Nephron (organoid): ENCODE results near the gene SDHA.

ENCODE experiments used
- H3K27ac Mint-ChIP-seq, 3 experiments: 2 replicates each; pipeline ENCODE4 v1.8.0; 2020; ENCODE audit warnings: mixed read lengths in 3 of 3, mild to moderate bottlenecking in 2 of 3, moderate library complexity in 1 of 3
- H3K27me3 Mint-ChIP-seq: 2 replicates; pipeline ENCODE4 v1.8.0; 2021; ENCODE audit warnings: low read depth, mild to moderate bottlenecking, moderate library complexity, mixed read lengths
- H3K36me3 Mint-ChIP-seq: 2 replicates; pipeline ENCODE4 v1.8.0; 2020; ENCODE audit warnings: low read depth, mixed read lengths
- H3K4me1 Mint-ChIP-seq: 2 replicates; pipeline ENCODE4 v1.8.0; 2020; ENCODE audit warnings: mixed read lengths
- H3K4me3 Mint-ChIP-seq, 3 experiments: 2 replicates each; pipeline ENCODE4 v1.8.0; 2020; ENCODE audit warnings: mild to moderate bottlenecking in 3 of 3, mixed read lengths in 3 of 3, moderate library complexity in 2 of 3
- H3K9me3 Mint-ChIP-seq: 2 replicates; pipeline ENCODE4 v1.8.0; 2020; ENCODE audit warnings: mixed read lengths
- CTCF ChIP-seq, 3 experiments: fragments of 200-600 bp; sonication (generic); IDR thresholded peaks; one replicate each; pipeline ENCODE4 v1.5.0; 2021; ENCODE audit warnings: antibody characterized with exemption in 3 of 3; ENCODE audit not compliant: unreplicated experiment in 3 of 3

The SDHA gene

GRCh38 chr5:172421-172820 lies 45.7 kb upstream of the SDHA start:
- H3K27ac Mint-ChIP-seq = no peak overlapping the region
- H3K9me3 Mint-ChIP-seq = no peaks in the 10 kb centered on the region
- H3K27me3 Mint-ChIP-seq = peaks cover 10% of the 10 kb centered on the region
- peaks cover 20% of the 10 kb centered on the region for H3K4me1 Mint-ChIP-seq
- TF ChIP-seq CTCF (IDR thresholded peaks at IDR 0.05; ENCODE audit: unreplicated experiment in 3 of 3) = no peak
- no peaks in the 10 kb centered on the region for H3K36me3 Mint-ChIP-seq
- H3K4me3 Mint-ChIP-seq = no peak overlapping the region

DNA sequence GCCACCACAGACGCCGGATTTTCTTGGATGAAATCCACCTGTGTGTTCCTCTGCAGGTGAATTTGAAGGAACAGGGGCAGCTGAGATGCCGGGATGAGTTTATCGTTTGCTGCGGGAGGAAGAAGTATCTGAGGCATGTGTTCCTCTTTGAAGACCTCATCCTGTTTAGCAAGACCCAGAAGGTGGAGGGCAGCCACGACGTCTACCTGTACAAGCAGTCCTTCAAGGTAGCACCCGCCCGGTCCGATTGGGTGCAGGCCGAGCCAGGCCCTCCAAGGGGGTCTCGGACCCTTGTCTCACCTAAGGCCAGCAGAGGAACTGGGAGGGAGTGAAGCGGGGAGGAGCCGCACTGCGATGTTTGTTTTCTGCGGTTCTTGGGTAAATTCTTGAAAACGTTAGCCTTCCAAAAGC lies 45.3 kb upstream of the SDHA start:
- H3K36me3 Mint-ChIP-seq = no peaks in the 10 kb centered on the region
- H3K9me3 Mint-ChIP-seq = no peaks in the 10 kb centered on the region
- no peak overlapping the region for H3K27ac Mint-ChIP-seq
- TF ChIP-seq CTCF (IDR thresholded peaks at IDR 0.05; ENCODE audit: unreplicated experiment in 3 of 3) = no peak
- H3K4me3 Mint-ChIP-seq = no peak overlapping the region
- peaks cover 20% of the 10 kb centered on the region for H3K4me1 Mint-ChIP-seq
- peaks cover 10% of the 10 kb centered on the region for H3K27me3 Mint-ChIP-seq

- H3K9me3 Mint-ChIP-seq = peaks cover 2% of the 10 kb centered on the region
- H3K27me3 Mint-ChIP-seq = peaks cover 10% of the 10 kb centered on the region
- no peak overlapping the region for H3K27ac Mint-ChIP-seq
- TF ChIP-seq CTCF (IDR thresholded peaks at IDR 0.05; ENCODE audit: unreplicated experiment in 3 of 3) = no peak
- no peak overlapping the region for H3K4me3 Mint-ChIP-seq
- peaks cover 21% of the 10 kb centered on the region for H3K4me1 Mint-ChIP-seq
- no peaks in the 10 kb centered on the region for H3K36me3 Mint-ChIP-seq
Observed at GRCh38 chr5:173392-174290, 44.5 kb upstream of the SDHA start.

DNA sequence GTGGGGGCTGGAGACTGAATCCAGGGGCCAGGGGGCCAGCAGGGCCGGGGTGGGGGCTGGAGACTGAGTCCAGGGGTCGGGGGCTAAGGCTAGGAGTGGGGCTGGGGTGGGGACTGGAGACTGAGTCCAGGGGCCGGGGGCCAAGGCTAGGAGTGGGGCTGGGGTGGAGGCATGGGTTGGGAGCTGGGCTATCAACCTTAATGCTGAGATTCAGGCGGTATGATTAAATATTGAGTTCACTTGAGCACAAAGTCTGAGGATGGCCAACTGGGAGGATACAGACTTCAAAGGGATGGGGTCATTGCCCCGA lies 43.9 kb upstream of the SDHA start:
- H3K4me3 Mint-ChIP-seq = no peak overlapping the region
- H3K4me1 Mint-ChIP-seq = peaks cover 25% of the 10 kb centered on the region
- no peaks in the 10 kb centered on the region for H3K36me3 Mint-ChIP-seq
- H3K9me3 Mint-ChIP-seq = peaks cover 2% of the 10 kb centered on the region
- H3K27me3 Mint-ChIP-seq = peaks cover 10% of the 10 kb centered on the region
- TF ChIP-seq CTCF (IDR thresholded peaks at IDR 0.05; ENCODE audit: unreplicated experiment in 3 of 3) = no peak
- no peak overlapping the region for H3K27ac Mint-ChIP-seq

GRCh38 chr5:174876-175465 lies 43.1 kb upstream of the SDHA start:
- Mint-ChIP-seq H3K36me3 (no peaks in the 10 kb centered on the region), H3K9me3 (peaks cover 2% of the 10 kb centered on the region), H3K4me3 (no peak overlapping the region), H3K4me1 (peaks cover 30% of the 10 kb centered on the region), H3K27ac (no peak overlapping the region), H3K27me3 (peaks cover 10% of the 10 kb centered on the region)
- no peak for TF ChIP-seq CTCF (IDR thresholded peaks at IDR 0.05; ENCODE audit: unreplicated experiment in 3 of 3)
